Jurkat, Clone E6-1 (cell line): ENCODE results near the gene IL17D.
"Not testable (repeated sequence)": the region's sequence is repeated elsewhere in the genome, so short reads cannot be mapped to it uniquely, and the experiment has no call there.

Source experiments
- DNase-seq: peaks from one replicate; pipeline ENCODE4 v3.0.0-alpha.2; 2011; ENCODE audit warnings: low read depth, low spot score
- H3K4me3 ChIP-seq: 2 replicates; pipeline ENCODE4 v1.5.1; 2011; ENCODE audit warnings: mild to moderate bottlenecking, low read length, control low read depth, moderate library complexity

Gene IL17D

GRCh38 chr13:20714563-20715329 is 11.2 kb downstream of the IL17D start:
- no peak for DNase-seq
- H3K4me3 ChIP-seq = no peak overlapping the region

DNA sequence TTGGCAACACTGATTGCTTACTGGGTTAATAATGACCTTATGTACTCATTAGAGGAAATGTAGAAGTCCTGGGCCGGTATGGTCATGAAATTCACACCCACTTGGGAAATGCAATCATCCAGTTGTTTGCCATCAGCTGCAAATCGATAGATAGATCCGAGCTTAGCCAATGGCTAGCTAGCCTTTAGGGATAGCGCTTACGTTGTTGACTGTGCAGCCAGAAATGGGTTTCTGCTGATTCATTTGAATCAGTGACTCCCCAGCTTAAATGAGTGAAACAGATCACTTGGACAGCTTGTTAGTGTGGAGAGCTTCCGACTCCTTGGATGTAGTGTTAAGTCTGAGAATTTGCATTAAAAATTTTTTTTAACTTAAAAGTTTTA is 11.8 kb downstream of the IL17D start:
- no peak for DNase-seq

DNA sequence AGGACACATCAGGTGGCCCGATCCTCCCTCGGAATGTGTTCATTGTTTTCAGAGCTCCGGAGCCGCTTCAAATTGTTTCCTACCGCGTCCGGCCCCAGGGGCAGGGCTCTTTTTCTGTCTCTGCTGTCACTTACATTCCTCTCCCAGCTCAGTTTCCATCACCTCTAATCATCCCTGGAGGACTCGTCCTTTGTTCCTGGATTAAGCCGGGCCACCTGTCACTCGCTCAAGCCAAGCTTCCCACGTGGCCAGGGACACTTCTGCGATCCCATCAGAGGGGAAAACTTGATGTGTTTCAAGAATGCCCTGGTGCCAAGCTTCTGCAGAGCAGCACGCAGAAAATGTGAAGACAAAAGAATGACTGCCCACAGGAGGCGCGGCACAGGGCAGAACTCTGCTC is 13.5 kb downstream of the IL17D start:
- DNase-seq = no peak
- H3K4me3 ChIP-seq = no peak overlapping the region

More for the DNA sequence above, 11.8 kb downstream of the IL17D start:
- H3K4me3 ChIP-seq = no peak overlapping the region

- no peak for DNase-seq
- H3K4me3 ChIP-seq = no peak overlapping the region
Measured at GRCh38 chr13:20717581-20718542, 14.4 kb downstream of the IL17D start.

DNA sequence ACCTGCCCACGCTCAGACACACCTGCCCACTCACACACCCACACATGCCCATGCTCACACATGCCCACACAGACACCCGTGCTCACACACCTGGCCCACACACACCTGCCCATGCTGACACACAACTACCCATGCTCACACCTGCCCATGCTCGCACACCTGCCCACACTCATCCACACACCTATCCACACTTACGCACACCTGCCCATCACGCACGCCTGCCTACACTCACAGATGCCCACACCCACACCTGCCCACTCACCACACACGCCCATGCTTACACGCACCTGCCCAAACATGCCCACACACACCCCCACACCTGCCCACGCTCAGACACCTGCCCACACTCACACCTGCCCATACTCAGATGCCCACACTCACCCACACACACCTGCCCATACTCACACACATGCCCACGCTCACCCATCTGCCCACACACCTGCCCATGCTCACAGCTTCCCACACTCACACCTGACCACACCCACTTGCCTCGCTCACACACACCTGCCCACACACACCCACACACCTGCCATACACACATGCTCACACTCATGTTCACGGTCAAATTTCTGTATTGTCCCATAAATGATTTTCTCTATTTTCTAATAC is 15.6 kb downstream of the IL17D start:
- no peak overlapping the region for H3K4me3 ChIP-seq
- DNase-seq = no peak

DNA sequence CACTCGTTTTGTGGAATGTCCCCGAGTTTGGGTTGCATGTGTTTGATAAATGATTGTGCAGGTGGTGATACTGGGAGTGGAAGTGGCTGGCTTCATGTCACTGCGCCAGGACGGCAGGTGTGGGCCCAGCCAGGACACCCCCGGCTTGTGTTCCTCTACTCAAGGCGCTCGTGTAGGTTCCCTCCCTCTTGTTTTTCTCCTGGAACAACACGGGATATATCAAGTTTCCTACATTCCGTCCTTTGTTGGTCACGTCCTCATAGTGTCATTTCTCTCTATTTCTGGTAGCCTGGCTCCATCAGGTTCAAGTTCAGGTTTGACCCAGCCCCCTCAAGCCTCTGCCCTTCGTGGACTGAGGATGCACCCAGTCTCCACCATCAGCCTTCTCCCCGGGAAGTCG is 16.3 kb downstream of the IL17D start:
- H3K4me3 ChIP-seq = no peak overlapping the region
- no peak for DNase-seq

DNA sequence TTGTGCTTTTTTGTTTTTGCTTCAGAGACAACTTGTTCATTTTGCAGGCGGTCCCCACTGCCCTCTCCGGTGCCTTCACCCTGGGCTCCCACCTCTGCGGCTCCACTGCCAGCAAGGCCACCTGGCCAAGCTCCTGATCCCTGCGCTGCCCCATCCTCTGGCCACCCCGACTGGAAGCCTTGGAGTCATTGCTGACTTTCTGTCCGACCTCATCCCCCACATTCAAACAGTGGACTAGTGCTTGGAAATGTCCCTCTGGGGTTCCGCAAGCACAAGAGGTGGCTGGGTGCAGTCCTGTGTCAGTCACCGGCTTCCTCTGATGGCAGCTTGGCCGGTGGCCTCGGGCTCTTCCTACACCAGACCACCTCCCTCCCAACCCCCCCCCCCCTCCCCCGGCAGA is 17.0 kb downstream of the IL17D start:
- H3K4me3 ChIP-seq = no peak overlapping the region

DNA sequence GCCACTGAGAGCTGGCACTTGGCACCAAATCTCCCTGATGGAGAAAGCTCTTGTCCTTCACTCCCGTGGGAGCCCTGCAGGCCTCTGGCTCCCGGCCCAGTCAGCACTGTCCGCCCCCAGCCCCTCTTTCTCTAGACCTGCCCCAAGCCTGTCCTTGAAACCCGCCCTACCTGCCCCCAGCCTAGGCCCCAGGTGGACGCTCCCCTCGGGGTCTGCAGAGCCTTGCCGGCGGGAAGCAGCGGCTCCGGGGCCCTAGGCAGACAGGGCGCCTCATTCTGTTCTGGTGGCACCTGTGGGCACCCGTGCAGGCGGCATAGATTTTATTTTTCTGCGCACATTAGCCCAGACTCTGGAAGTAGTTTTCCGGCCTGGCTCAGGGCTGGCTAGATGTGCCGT is 17.6 kb downstream of the IL17D start:
- H3K4me3 ChIP-seq = no peak overlapping the region
- DNase-seq = no peak

More for the DNA sequence above, 17.0 kb downstream of the IL17D start:
- no peak for DNase-seq

DNA sequence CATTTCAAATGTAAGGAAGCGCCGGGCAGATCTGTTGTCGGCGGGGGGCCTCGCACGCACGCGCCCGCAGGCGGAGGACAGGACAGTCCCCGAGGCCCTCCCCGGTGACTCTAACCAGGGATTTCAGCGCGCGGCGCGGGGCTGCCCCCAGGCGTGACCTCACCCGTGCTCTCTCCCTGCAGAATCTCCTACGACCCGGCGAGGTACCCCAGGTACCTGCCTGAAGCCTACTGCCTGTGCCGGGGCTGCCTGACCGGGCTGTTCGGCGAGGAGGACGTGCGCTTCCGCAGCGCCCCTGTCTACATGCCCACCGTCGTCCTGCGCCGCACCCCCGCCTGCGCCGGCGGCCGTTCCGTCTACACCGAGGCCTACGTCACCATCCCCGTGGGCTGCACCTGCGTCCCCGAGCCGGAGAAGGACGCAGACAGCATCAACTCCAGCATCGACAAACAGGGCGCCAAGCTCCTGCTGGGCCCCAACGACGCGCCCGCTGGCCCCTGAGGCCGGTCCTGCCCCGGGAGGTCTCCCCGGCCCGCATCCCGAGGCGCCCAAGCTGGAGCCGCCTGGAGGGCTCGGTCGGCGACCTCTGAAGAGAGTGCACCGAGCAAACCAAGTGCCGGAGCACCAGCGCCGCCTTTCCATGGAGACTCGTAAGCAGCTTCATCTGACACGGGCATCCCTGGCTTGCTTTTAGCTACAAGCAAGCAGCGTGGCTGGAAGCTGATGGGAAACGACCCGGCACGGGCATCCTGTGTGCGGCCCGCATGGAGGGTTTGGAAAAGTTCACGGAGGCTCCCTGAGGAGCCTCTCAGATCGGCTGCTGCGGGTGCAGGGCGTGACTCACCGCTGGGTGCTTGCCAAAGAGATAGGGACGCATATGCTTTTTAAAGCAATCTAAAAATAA is 18.2 kb downstream of the IL17D start:
- no peak overlapping the region for H3K4me3 ChIP-seq
- DNase-seq = no peak

DNA sequence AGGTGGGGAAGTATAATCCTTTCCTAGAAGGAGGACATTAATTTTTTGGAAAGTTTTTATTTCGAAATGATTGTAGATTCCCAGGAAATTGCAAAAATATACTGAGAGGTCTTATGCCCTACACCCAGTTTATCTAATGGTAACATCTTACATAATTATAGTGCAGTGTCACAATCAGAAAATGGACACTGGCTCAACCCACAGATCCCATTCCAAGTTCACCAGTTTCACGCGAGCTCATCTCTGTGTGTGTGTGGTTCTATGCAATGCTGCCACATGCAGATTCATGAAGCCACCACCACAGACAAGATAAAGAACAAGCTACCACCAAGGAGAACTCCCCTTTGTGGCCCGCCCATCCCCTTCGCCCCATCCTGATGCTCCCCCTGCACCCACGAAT is 24.4 kb downstream of the IL17D start:
- no peak for DNase-seq

GRCh38 chr13:20728579-20729311 is 25.2 kb downstream of the IL17D start:
- DNase-seq = no peak
- no peak overlapping the region for H3K4me3 ChIP-seq

More for the DNA sequence above, 24.4 kb downstream of the IL17D start:
- H3K4me3 ChIP-seq = no peak overlapping the region

DNA sequence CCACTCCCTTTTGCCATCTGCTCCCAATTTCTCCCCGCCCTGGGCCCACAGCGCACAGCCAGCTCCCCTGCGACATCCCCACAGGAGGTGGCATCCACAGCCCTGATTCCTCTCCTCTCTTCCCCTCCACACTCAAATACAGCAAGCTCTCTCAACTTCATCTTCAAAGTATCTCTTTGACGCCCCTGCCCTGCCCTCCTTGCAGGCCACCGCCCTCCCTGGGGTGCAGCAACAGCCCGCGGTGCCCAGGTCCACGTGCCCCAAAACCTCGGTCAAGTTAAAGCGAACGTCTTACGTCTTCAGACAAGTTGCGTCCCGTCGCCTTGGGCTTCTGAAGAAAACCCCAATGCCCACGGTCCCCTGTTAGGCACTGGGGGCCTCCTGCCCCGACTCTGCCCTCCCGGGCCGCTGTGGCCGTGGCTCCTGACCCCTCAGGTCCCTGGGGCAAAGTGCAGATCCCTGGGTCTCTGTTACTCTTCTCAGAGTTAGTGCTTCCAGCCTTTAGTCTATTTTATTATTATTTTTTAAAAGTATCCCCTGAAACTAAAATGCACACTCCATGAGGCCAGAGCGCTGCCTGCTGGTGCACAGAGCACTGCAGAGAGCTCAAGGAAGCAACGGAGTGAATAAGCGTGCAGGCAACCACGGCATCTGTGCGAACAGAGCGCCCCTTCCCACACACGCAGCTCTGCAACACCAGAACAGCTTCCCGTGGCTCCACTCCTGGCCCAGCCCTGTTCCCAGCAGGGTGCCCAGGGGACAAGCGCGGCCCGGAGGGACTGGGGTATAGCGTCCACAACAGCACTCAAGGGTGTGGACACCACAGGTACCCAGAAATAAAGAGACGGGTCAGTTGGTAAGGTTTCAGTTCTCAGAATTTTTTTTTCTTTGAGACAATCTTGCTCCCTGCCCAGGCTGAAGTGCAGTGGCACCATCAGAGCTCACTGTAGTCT is 26.4 kb downstream of the IL17D start:
- H3K4me3 ChIP-seq = no peak overlapping the region
- no peak for DNase-seq

GRCh38 chr13:20738616-20739015 is 35.1 kb downstream of the IL17D start:
- no peak for DNase-seq
- H3K4me3 ChIP-seq = no peak overlapping the region

DNA sequence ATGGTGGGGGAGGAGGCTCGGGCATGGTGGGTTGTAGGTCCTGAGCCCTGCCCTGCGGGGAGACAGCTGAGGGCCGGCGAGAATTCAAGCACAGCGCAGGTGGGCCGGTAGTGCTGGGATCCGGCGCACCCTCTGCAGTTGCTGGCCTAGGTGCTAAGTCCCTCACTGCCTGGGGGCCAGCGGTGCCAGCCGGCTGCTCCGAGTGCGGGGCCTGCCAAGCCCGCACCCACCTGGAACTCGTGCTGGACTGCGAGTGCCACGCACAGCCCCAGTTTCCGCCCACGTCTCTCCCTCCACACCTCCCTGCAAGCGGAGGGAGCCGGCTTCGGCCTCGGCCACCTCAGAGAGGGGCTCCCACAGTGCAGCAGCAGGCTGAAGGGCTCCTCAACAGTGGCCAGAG is 36.5 kb downstream of the IL17D start:
- H3K4me3 ChIP-seq = no peak overlapping the region
- DNase-seq = no peak

DNA sequence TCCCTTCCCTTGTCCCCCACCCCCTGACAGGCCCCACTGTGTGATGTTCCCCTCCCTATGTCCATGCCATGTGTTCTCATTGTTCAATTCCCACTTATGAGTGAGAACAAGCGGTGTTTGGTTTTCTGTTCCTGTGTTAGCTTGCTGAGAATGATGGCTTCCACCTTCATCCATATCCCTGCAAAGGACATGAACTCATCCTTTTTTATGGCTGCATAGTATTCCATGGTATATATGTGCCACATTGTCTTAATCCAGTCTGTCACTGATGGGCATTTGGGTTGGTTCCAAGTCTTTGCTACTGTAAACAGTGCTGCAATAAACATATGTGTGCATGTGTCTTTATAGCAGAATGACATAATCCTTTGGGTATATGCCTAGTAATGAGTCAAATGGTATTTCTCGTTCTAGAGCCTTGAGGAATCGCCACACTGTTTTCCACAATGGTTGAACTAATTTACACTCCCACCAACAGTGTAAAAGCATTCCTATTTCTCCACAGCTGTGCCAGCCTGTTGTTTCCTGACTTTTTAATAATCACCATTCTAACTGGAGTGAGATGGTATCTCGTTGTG is 40.4 kb downstream of the IL17D start:
- H3K4me3 ChIP-seq, DNase-seq: not testable (repeated sequence)

DNA sequence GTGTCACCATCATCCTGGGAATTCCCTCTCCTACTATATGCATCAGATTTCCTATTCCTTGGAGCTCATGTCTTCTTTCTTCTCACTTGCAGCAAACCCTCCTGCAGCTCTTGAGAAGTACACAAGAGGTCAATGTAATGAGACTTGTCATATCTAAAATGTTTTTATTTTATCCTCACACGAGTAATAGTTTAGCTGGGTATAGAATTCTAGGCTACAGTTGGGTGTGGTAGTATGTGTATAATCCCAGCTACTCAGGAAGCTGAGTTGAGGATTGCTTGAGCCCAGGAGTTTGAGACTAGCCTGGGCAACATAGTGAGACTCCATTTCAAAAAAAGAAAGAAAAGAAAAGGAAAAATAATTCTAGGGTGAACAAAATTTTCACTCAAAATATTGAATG is 45.9 kb downstream of the IL17D start:
- no peak for DNase-seq
- no peak overlapping the region for H3K4me3 ChIP-seq

- no peak for DNase-seq
- no peak overlapping the region for H3K4me3 ChIP-seq
Measured at GRCh38 chr13:20754009-20754408, 50.5 kb downstream of the IL17D start.
